Neural cell (in vitro differentiated cells): ENCODE data around the gene TRMU.

ENCODE experiments used
- EP300 ChIP-seq: fragments of 450-650 bp; conservative IDR thresholded peaks from 2 replicates; pipeline ENCODE4 v1.6.1; 2014; ENCODE audit warnings: antibody characterized with exemption, mild to moderate bottlenecking, moderate library complexity; ENCODE audit not compliant: poor library complexity, severe bottlenecking
- EZH2 ChIP-seq: fragments of 200-600, 300-800 bp; shearing (Covaris generic), sonication (generic); IDR thresholded peaks from 2 replicates; pipeline ENCODE4 v1.6.1; 2014; ENCODE audit warnings: antibody characterized with exemption, low read length, borderline replicate concordance, mild to moderate bottlenecking; ENCODE audit not compliant: insufficient read depth, poor library complexity, severe bottlenecking
- POLR2AphosphoS5 ChIP-seq: IDR thresholded peaks from 2 replicates; pipeline ENCODE4 v1.6.1; 2012
- RAD21 ChIP-seq: fragments of 450-650 bp; conservative IDR thresholded peaks from 2 replicates; pipeline ENCODE4 v1.6.1; 2014; ENCODE audit warnings: antibody characterized with exemption, mild to moderate bottlenecking, moderate library complexity
- SMC3 ChIP-seq: fragments of 450-650 bp; conservative IDR thresholded peaks from 2 replicates; pipeline ENCODE4 v1.6.1; 2014; ENCODE audit warnings: antibody characterized with exemption, mild to moderate bottlenecking, moderate library complexity; ENCODE audit not compliant: poor library complexity
- TAF1 ChIP-seq: IDR thresholded peaks from 2 replicates; pipeline ENCODE4 v1.6.1; 2012; ENCODE audit warnings: low read depth
- TF ChIP-seq, protein P1 (sequence below): fragments of 450-650 bp; IDR thresholded peaks from 2 replicates; pipeline ENCODE4 v1.5.1; 2014; ENCODE audit warnings: antibody characterized with exemption, mild to moderate bottlenecking, moderate library complexity; ENCODE audit not compliant: poor library complexity, severe bottlenecking

DNA sequence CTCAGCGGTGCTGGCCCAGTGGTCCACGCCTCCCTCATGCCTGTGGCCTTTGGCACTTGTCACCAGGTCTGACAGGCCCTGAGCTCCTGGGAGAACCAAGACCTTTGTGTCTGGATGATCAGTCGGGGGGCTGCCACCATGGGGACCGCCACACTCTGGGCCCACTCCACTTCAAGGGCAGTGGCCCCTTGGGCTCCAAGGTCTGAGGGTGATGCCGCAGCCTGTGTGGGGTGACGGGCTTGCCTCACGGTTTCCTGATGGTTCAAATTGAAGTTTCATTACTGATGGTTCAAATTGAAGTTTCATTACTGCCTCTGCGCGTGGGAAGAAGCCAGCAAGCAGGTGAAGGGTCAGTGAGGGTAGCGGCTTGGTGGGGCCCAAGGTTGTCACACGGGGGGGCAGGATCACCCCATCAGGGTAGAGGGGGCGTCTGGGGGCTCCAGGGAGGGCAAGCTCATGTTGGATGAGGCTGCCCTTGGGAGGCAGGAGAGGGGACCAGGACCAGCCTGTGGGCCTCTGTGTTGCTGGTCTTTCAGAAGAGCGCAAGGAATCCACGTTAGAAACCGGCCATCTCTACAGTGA is 27.5 kb downstream of the TRMU start:
- TF ChIP-seq SMC3 (no peak), EZH2 (no peak), TAF1 (no peak), EP300 (no peak), RAD21 (no peak), POLR2AphosphoS5 (no peak)
- TF ChIP-seq, protein P1, sequence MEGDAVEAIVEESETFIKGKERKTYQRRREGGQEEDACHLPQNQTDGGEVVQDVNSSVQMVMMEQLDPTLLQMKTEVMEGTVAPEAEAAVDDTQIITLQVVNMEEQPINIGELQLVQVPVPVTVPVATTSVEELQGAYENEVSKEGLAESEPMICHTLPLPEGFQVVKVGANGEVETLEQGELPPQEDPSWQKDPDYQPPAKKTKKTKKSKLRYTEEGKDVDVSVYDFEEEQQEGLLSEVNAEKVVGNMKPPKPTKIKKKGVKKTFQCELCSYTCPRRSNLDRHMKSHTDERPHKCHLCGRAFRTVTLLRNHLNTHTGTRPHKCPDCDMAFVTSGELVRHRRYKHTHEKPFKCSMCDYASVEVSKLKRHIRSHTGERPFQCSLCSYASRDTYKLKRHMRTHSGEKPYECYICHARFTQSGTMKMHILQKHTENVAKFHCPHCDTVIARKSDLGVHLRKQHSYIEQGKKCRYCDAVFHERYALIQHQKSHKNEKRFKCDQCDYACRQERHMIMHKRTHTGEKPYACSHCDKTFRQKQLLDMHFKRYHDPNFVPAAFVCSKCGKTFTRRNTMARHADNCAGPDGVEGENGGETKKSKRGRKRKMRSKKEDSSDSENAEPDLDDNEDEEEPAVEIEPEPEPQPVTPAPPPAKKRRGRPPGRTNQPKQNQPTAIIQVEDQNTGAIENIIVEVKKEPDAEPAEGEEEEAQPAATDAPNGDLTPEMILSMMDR = no peak
